GM21825 (cell line): Measurements from ENCODE around the gene KLK1.

Experiments
- ATAC-seq: cut with Tn5 transposase; IDR thresholded peaks from one replicate; pipeline ENCODE4 v1.9.1; 2021; ENCODE audit warnings: mild to moderate bottlenecking, moderate library complexity; ENCODE audit not compliant: unreplicated experiment

KLK1 gene

GRCh38 chr19:50823389-50824042 lies at the start of gene KLK1:
TSS of gene KLK1 (minus strand) at chr19:50823787. CDS start at chr19:50823748, 39 bp downstream.
- ATAC-seq = no peak

DNA sequence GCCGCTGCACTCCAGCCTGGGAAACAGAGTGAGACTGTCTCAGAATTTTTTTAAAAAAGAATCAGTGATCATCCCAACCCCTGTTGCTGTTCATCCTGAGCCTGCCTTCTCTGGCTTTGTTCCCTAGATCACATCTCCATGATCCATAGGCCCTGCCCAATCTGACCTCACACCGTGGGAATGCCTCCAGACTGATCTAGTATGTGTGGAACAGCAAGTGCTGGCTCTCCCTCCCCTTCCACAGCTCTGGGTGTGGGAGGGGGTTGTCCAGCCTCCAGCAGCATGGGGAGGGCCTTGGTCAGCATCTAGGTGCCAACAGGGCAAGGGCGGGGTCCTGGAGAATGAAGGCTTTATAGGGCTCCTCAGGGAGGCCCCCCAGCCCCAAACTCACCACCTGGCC lies 49.5 kb upstream of the KLK1 start, which contains the start of gene KLK2:
KLK2 (plus strand) TSS at position 384 of the 400 bp plus-strand sequence. CDS start 35 bp downstream, outside the sequence.
- no peak for ATAC-seq

GRCh38 chr19:50870417-50871089 lies 47.0 kb upstream of the KLK1 start:
- ATAC-seq = no peak

DNA sequence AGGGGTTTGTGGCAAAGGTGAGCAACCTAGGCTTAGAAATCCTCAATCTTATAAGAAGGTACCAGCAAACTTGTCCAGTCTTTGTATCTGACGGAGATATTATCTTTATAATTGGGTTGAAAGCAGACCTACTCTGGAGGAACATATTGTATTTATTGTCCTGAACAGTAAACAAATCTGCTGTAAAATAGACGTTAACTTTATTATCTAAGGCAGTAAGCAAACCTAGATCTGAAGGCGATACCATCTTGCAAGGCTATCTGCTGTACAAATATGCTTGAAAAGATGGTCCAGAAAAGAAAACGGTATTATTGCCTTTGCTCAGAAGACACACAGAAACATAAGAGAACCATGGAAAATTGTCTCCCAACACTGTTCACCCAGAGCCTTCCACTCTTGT lies 45.9 kb upstream of the KLK1 start:
- ATAC-seq = no peak

- no peak for ATAC-seq
These were observed 38.1 kb upstream of the KLK1 start for GRCh38 chr19:50861496-50862286.

GRCh38 chr19:50861010-50861409 lies 37.4 kb upstream of the KLK1 start:
- ATAC-seq = no peak

DNA sequence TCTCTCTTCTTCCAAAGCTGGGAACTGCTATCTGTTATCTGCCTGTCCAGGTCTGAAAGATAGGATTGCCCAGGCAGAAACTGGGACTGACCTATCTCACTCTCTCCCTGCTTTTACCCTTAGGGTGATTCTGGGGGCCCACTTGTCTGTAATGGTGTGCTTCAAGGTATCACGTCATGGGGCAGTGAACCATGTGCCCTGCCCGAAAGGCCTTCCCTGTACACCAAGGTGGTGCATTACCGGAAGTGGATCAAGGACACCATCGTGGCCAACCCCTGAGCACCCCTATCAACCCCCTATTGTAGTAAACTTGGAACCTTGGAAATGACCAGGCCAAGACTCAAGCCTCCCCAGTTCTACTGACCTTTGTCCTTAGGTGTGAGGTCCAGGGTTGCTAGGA lies 36.3 kb upstream of the KLK1 start:
- ATAC-seq = no peak

DNA sequence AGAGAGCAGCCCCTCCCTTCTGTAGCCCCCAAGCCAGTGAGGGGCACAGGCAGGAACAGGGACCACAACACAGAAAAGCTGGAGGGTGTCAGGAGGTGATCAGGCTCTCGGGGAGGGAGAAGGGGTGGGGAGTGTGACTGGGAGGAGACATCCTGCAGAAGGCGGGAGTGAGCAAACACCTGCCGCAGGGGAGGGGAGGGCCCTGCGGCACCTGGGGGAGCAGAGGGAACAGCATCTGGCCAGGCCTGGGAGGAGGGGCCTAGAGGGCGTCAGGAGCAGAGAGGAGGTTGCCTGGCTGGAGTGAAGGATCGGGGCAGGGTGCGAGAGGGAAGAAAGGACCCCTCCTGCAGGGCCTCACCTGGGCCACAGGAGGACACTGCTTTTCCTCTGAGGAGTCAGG lies 35.3 kb upstream of the KLK1 start:
- no peak for ATAC-seq

DNA sequence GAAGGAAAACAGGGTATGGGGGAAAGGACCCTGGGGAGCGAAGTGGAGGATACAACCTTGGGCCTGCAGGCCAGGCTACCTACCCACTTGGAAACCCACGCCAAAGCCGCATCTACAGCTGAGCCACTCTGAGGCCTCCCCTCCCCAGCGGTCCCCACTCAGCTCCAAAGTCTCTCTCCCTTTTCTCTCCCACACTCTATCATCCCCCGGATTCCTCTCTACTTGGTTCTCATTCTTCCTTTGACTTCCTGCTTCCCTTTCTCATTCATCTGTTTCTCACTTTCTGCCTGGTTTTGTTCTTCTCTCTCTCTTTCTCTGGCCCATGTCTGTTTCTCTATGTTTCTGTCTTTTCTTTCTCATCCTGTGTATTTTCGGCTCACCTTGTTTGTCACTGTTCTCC lies 33.8 kb upstream of the KLK1 start:
- no peak for ATAC-seq

- no peak for ATAC-seq
These were observed 31.2 kb upstream of the KLK1 start, which contains the start of gene KLK3 for GRCh38 chr19:50854636-50855410. TSS of gene KLK3 (plus strand) at chr19:50854915. CDS start at chr19:50854956, 41 bp downstream.

- ATAC-seq = no peak
These were observed 28.0 kb upstream of the KLK1 start for GRCh38 chr19:50851620-50852019.

DNA sequence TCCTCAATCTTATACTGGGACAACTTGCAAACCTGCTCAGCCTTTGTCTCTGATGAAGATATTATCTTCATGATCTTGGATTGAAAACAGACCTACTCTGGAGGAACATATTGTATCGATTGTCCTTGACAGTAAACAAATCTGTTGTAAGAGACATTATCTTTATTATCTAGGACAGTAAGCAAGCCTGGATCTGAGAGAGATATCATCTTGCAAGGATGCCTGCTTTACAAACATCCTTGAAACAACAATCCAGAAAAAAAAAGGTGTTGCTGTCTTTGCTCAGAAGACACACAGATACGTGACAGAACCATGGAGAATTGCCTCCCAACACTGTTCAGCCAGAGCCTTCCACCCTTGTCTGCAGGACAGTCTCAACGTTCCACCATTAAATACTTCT lies 27.2 kb upstream of the KLK1 start:
- no peak for ATAC-seq

- ATAC-seq = no peak
These were observed 20.8 kb upstream of the KLK1 start for GRCh38 chr19:50844296-50844935.

GRCh38 chr19:50843701-50844221 lies 20.2 kb upstream of the KLK1 start:
- no peak for ATAC-seq

DNA sequence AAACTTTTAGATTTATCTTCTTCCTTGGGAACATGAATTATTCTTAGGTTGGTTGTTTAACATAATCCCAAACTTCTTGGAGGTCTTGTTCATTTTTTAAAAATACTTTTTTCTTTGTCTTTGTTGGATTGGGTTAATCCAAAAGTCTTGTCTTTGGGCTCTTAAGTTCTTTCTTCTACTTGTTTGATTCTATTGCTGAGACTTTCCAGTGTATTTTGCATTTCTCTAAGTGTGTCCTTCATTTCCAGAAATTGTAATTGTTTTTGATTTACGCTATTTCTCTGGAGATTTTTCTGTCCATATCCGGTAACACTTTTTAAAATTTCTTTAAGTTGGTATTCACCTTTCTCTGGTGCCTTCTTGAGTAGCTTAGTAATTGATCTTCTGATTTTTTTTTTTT lies 19.6 kb upstream of the KLK1 start:
- ATAC-seq = no peak

DNA sequence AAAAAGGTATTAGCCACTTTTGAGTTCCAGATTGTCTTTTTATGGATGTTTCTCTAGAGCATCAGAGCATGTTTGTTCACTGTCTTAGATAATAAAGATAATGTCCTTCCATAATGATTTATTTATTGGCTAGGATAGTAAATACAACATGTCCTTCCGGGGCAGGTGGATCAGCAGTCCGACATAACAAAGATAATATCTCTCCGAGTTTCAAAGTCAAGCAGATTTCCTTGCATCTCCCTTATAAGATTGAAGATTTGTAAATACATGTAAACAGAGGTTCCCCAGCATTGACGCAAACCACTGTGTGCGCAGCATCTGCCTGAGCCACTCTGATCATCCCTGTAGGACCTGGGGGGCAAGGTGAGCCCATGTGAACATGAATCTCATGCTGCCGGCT lies 18.5 kb upstream of the KLK1 start:
- no peak for ATAC-seq

DNA sequence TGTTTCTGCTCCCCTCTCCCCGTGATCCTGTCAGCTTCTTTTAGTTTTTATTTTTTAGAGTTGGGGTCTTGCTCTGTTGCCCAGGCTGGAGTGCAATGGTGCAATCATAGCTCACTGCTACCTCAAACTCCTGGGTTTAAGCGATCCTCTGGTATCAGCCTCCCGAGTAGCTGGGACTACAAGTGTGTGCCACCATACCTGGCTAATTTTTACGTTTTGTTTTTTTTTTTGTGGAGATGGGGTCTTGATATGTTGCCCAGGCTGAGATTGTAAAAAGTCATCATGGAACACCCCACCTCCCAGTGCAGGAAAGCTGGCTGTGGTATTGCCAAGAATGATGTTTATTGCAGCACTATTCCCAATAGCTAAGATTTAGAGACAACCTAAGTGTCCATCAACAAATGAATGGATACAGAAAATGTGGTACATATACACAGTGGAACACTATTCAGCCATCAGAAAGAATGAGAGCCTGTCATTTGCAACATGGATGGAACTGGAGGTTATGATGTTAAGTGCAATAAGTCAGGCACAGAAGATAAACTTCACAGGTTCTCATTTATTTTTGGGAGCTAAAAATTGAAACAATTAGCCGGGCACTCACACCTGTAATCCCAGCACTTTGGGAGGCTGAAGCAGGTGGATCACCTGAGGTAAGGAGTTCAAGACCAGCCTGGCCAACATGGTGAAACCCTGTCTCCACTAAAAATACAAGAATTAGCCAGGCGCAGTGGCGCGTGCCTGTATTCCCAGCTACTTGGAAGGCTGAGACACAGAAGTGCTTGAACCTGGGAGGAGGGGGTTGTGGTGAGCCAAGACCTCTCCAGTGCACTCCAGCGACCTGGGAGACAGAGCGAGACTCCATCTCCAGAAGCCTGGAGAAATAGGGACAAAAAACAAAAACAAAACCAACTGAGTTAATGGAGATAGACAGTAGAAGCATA lies 16.4 kb upstream of the KLK1 start:
- ATAC-seq = no peak

- ATAC-seq = no peak
These were observed 14.7 kb upstream of the KLK1 start for GRCh38 chr19:50838239-50838638.

GRCh38 chr19:50837300-50837699 lies 13.7 kb upstream of the KLK1 start:
- ATAC-seq = no peak
